Aorta (tissue), 5 donors: ENCODE data around the gene NFKBIZ. TPM values are rescaled to one million over a fixed set of nuclear protein-coding genes. Genes with fewer than 3 reads are reported as not detected.

ENCODE experiments used
- ATAC-seq: fragments of 200-7000 bp; cut with Tn5 transposase; one replicate; pipeline ENCODE4 v1.9.1; 2022; ENCODE audit warnings: moderate library complexity; ENCODE audit not compliant: low FRiP score
- DNase-seq, 2 donors: peaks; one replicate each; pipeline ENCODE4 v3.0.0-alpha.2; 2020
- H3K27ac ChIP-seq, 2 donors: one replicate each; pipeline ENCODE4 v1.5.1; 2013; ENCODE audit warnings: low read length in 2 of 2, mild to moderate bottlenecking in 2 of 2, moderate library complexity in 2 of 2, control low read depth in 1 of 2, inconsistent platforms in 1 of 2, low read depth in 1 of 2
- H3K27me3 ChIP-seq, 2 donors: one replicate each; pipeline ENCODE4 v1.6.1; 2013; ENCODE audit warnings: control low read depth in 1 of 2, low read length in 1 of 2, mild to moderate bottlenecking in 1 of 2, moderate library complexity in 1 of 2; ENCODE audit not compliant: insufficient read depth in 2 of 2, control insufficient read depth in 1 of 2
- H3K36me3 ChIP-seq, 2 donors: one replicate each; pipeline ENCODE4 v1.6.1; 2013; ENCODE audit warnings: control low read depth in 1 of 2, low read length in 1 of 2, mild to moderate bottlenecking in 1 of 2; ENCODE audit not compliant: insufficient read depth in 2 of 2, control insufficient read depth in 1 of 2
- H3K4me1 ChIP-seq, 2 donors: one replicate each; pipeline ENCODE4 v1.6.1; 2013; ENCODE audit warnings: low read length in 2 of 2, control low read depth in 1 of 2, mild to moderate bottlenecking in 1 of 2, moderate library complexity in 1 of 2; ENCODE audit not compliant: insufficient read depth in 2 of 2, control insufficient read depth in 1 of 2
- H3K4me3 ChIP-seq, 2 donors: one replicate each; pipeline ENCODE4 v1.5.1; 2013; ENCODE audit warnings: low read length in 2 of 2, control low read depth in 1 of 2, mild to moderate bottlenecking in 1 of 2
- H3K9me3 ChIP-seq: one replicate; pipeline ENCODE4 v1.6.1; 2013; ENCODE audit warnings: mild to moderate bottlenecking, low read length; ENCODE audit not compliant: control insufficient read depth
- WGBS, 2 donors: extraction: QIAGEN DNeasy Blood & Tissue Kit; methylation state at CpG; one replicate each; pipeline ENCODE4 v1.1.7; 2013; 5-methylcytosine and 5-hydroxymethylcytosine counted together
- intact Hi-C, 2 donors: fragments of 100-400 bp; cut with DNase I; formaldehyde crosslinking; loops; one replicate each; pipeline versions ENCODE4 v1.14.2 to v1.15.0; 2022
- polyA plus RNA-seq, 2 donors: library from polyadenylated mRNA; stranded (reverse); fragments of 200-250 nt; gene quantifications; one replicate each; pipeline ENCODE4 v1.2.3, GENCODE V29; 2013
- total RNA-seq, 2 donors: library from RNA; stranded (reverse); fragmentation: NEBNext Ultra II Directional; extraction: Animal tissue kit (Norgen Biotek cat#: 25700); gene quantifications; one replicate each; pipeline ENCODE4 v1.2.1, GENCODE V29; 2021
- donor health status: healthy with polysubstance abuse.
- donor health status: Bipolar disorder and iron deficiency.
- donor health status: DM: no; HTN: no; CAD: no.
- donor health status: DM: no; HTN: no; CAD: no.
- donor health status: DM: yes; HTN: yes; CAD: no.

NFKBIZ gene
- total and polyA plus RNA-seq, 4 donors: 6.5 to 198 (median 87.3) TPM

DNA sequence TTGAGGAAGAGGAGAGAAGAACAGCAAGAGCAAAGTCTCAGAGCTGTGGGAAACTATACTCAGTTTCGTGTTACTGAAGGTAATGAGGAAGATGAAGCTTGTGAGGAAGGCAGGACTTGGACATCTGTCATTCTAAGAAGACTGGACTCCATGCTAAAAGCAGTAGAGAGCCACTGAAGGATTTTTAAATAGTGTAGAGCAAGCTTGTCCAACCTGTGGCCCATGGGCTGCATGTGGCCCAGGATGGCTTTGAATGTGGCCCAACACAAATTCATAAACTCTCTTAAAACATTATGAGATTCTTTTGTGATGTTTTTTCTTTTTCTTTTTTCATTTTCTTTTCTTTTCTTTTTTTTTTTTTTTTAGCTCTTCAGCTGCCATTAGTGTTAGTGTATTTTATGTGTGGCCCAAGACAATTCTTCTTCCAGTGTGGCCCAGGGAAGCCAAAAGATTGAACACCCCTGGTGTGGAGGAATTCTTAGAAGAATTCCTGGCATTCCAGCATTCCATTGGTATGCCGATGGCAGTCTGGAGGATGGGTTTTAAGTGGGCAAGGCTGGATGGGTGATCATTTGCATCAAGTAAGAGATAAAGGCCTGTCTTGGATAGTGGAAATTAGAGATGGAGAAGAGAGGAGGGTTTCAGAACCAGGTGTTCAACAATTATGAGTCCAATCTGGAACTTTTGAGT lies 6.9 kb upstream of the NFKBIZ start:
- Histone ChIP-seq H3K36me3 (no peaks in the 10 kb centered on the region), H3K27me3 (no peaks in the 10 kb centered on the region), H3K9me3 (no peaks in the 10 kb centered on the region), H3K4me3 (no peak overlapping the region), H3K4me1 (no peaks in the 10 kb centered on the region), H3K27ac (no peak overlapping the region)
- no peak for DNase-seq
- ATAC-seq: no peak
- WGBS, 2 donors: 65% methylated on average over 2 of the region's 2 CpGs
- intact Hi-C loops: no loop called here

DNA sequence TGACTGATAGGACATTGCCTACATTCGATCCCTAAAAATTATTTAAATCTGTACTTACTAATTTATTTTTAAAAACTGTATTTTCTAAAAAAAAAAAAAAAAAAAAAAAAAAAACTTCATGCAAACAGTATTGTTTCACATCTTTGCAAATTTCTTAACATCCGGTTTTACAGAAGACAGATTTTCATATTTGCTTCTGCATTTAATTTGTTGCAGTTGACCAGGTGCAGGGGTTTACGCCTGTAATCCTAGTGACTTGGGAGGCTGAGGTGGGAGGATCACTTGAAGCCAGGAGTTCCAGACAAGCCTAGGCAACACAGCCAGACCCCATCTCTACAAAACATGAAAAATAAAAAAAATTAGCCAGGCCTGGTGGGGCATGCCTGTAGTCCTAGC lies 6.4 kb upstream of the NFKBIZ start:
- Histone ChIP-seq H3K27ac (no peak overlapping the region), H3K27me3 (no peaks in the 10 kb centered on the region), H3K4me1 (no peaks in the 10 kb centered on the region), H3K4me3 (no peak overlapping the region), H3K9me3 (no peaks in the 10 kb centered on the region), H3K36me3 (no peaks in the 10 kb centered on the region)
- intact Hi-C loops: no loop called here
- no peak for ATAC-seq
- 82 to 95% methylated on average over 3 of the region's 3 CpGs for WGBS, 2 donors
- no peak for DNase-seq

DNA sequence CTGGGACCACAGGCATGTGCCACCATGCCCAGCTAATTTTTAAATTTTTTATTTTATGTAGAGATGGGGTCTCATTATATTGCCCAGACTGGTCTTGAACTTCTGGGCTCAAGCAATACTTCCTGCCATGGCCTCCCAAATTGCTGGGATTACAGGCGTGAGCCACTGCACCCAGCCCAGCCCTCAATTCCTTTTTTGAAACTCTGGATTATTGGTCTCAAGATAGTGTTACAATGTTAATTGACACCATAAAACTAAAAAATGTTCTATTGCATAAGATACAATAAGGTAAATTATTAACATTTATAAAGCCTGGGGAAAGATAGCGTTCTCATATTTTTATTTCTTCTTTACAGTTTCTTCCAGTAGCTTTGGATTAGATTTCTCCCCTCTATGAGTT lies 3.9 kb upstream of the NFKBIZ start:
- no peak overlapping the region for H3K27ac ChIP-seq
- H3K9me3 ChIP-seq: no peaks in the 10 kb centered on the region
- WGBS, 2 donors: 97 to 98% methylated on average over 2 of the region's 2 CpGs
- no peaks in the 10 kb centered on the region for H3K4me1 ChIP-seq
- H3K27me3 ChIP-seq: peaks cover 0 to 2% of the 10 kb centered on the region in 2 donors
- DNase-seq: no peak
- intact Hi-C loops: loop anchor here in 1 of 2 donors (5.0 kb wide), 1 partner anchor 33 kb away; no protein-coding TSS in a partner anchor
- no peak for ATAC-seq
- no peak overlapping the region for H3K4me3 ChIP-seq
- H3K36me3 ChIP-seq: no peaks in the 10 kb centered on the region

GRCh38 chr3:101846709-101847108 lies 2.6 kb upstream of the NFKBIZ start:
- ATAC-seq: no peak
- H3K27me3 ChIP-seq: peaks cover 0 to 2% of the 10 kb centered on the region in 2 donors
- no peaks in the 10 kb centered on the region for H3K36me3 ChIP-seq
- H3K9me3 ChIP-seq: no peaks in the 10 kb centered on the region
- no peak for DNase-seq
- intact Hi-C loops: loop anchor here in 1 of 2 donors (5.0 kb wide), 1 partner anchor 34 kb away; no protein-coding TSS in a partner anchor
- H3K27ac ChIP-seq: no peak overlapping the region
- WGBS, 2 donors: 99 to 100% methylated on average over 2 of the region's 2 CpGs
- no peaks in the 10 kb centered on the region for H3K4me1 ChIP-seq
- no peak overlapping the region for H3K4me3 ChIP-seq

- no peak for ATAC-seq
- peak overlapping the region in 1 of 2 donors; percentile 21 for H3K27ac ChIP-seq
- peaks cover 0 to 5% of the 10 kb centered on the region in 2 donors for H3K4me1 ChIP-seq
Measured at GRCh38 chr3:101847328-101847727, 2.0 kb upstream of the NFKBIZ start.

GRCh38 chr3:101848326-101848725 lies 988 bp upstream of the NFKBIZ start:
- Histone ChIP-seq H3K9me3 (no peaks in the 10 kb centered on the region), H3K4me1 (peaks cover 2 to 5% of the 10 kb centered on the region in 2 donors), H3K36me3 (peaks cover 2 to 5% of the 10 kb centered on the region in 2 donors), H3K27me3 (peaks cover 0 to 2% of the 10 kb centered on the region in 2 donors), H3K4me3 (no peak overlapping the region), H3K27ac (peak overlapping the region; percentile 30 to 88)
- intact Hi-C loops: loop anchor here in 1 of 2 donors (2.0 to 5.0 kb wide), 2 partner anchors 20 to 36 kb away; no protein-coding TSS in a partner anchor
- WGBS, 2 donors: 9 to 10% methylated on average over 3 of the region's 3 CpGs
- DNase-seq: no peak
- ATAC-seq: no peak

More at GRCh38 chr3:101847328-101847727, 2.0 kb upstream of the NFKBIZ start:
- Histone ChIP-seq H3K4me3 (no peak overlapping the region), H3K27me3 (peaks cover 0 to 2% of the 10 kb centered on the region in 2 donors), H3K36me3 (no peaks in the 10 kb centered on the region), H3K9me3 (no peaks in the 10 kb centered on the region)
- 90 to 93% methylated on average over 3 of the region's 3 CpGs for WGBS, 2 donors
- DNase-seq: no peak
- intact Hi-C loops: loop anchor here in 1 of 2 donors (5.0 kb wide), 1 partner anchor 35 kb away; no protein-coding TSS in a partner anchor

DNA sequence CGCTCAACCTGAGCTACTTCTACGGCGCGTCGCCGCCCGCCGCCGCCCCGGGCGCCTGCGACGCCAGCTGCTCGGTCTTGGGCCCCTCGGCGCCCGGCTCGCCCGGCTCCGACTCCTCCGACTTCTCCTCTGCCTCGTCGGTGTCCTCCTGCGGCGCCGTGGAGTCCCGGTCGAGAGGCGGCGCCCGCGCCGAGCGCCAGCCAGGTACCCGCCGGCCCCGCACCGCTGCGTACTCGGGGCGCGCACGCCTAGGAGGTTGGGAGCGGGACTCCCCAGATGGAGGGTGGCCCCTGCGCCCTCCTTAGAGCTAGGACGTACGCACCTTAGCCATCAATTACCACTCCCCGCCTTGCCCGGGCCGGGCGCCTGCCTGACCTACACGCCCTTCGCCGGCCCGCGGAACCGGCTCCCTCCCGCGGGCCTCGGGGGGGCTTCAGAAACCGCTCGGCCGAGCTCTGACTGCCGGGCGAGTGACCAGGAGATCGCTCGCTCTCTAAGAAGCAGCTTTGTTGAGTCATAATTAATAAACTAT lies 466 bp downstream of the NFKBIZ start:
- H3K36me3 ChIP-seq: peaks cover 6 to 7% of the 10 kb centered on the region in 2 donors
- ATAC-seq: peak; percentile 65
- H3K4me1 ChIP-seq: peaks cover 4 to 5% of the 10 kb centered on the region in 2 donors
- H3K27me3 ChIP-seq: peaks cover 0 to 2% of the 10 kb centered on the region in 2 donors
- peak overlapping the region; percentile 99 to 100 for H3K27ac ChIP-seq
- WGBS, 2 donors: 0% methylated on average over 45 to 67 of the region's 67 CpGs
- intact Hi-C loops: loop anchor here (1.0 to 5.0 kb wide), 3 partner anchors 21 to 37 kb away; no protein-coding TSS in a partner anchor
- DNase-seq: peak; percentile 63 to 86
- peak overlapping the region; percentile 77 to 100 for H3K4me3 ChIP-seq
- no peaks in the 10 kb centered on the region for H3K9me3 ChIP-seq

DNA sequence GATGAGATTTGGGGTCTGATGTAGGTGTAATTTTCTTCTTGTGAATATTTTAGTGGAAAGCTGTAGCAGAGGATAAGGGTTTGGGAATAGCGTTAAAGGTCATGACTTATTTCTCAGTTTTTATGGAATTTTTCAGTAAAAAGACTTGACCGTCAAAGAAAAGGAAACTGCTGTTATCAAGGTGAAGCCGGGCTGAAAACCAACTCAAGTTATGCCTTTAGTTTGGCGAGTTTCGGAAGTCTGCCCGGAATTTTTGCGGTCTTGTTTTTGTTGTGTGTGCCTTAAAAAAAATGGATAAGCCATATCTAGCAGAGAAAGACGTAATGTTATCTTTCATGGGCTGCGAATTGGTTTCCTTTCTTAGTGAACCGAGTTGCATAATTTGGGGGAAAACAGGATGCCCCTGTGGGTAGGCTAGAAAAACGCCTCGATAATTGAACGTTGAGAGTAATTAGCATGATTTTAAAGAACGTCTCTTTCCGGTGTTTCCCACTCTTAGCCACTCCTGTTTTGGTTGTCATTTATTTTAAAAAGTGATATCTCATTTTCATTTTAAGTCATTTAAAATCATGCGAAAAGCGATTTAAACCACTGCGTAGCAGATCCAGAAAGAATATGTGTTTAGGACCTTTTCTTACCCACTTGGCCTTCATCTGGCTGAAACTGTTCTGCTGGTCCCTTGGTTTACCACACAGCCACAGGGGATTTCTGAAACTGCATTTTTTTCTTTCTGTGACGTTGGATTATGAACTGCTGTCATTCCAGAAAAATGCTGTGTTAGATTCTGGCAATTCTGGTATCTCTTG lies 1.1 kb downstream of the NFKBIZ start:
- peaks cover 4 to 5% of the 10 kb centered on the region in 2 donors for H3K4me1 ChIP-seq
- H3K27me3 ChIP-seq: peaks cover 0 to 2% of the 10 kb centered on the region in 2 donors
- H3K27ac ChIP-seq: peak overlapping the region; percentile 99 to 100
- H3K4me3 ChIP-seq: peak overlapping the region; percentile 77 to 100
- H3K36me3 ChIP-seq: peaks cover 10 to 11% of the 10 kb centered on the region in 2 donors
- DNase-seq: no peak
- no peak for ATAC-seq
- intact Hi-C loops: loop anchor here in 1 of 2 donors (1.0 kb wide), 1 partner anchor 23 kb away; no protein-coding TSS in a partner anchor
- no peaks in the 10 kb centered on the region for H3K9me3 ChIP-seq
- WGBS, 2 donors: 1 to 2% methylated on average over 19 of the region's 19 CpGs
